Measurements from ENCODE around the gene XIRP2.

The XIRP2 gene

GRCh38 chr2:166917415-166917814 is 29.1 kb downstream of the XIRP2 start:
- no peaks in the 10 kb centered on the region for H3K79me2 ChIP-seq (ENCODE audit: control insufficient read depth, insufficient read depth, low read length)
- no CpG with 5 or more reads among the region's 1 CpG for WGBS (ENCODE audit: extremely low coverage, insufficient coverage, low lambda C conversion rate)
- no peak overlapping the region for H2AK5ac ChIP-seq (ENCODE audit: low read length)
- no peaks in the 10 kb centered on the region for H3K36me3 ChIP-seq (ENCODE audit: control insufficient read depth, insufficient read depth, low read length)
- no peak overlapping the region for H3K9ac ChIP-seq (ENCODE audit: low read length)
- no peak overlapping the region for H3K27ac ChIP-seq (ENCODE audit: low read depth, low read length)
- no peak overlapping the region for H3K4me2 ChIP-seq (ENCODE audit: low read length)
- no peak overlapping the region for H3K4me3 ChIP-seq (ENCODE audit: low read length)
- no peaks in the 10 kb centered on the region for H3K4me1 ChIP-seq (ENCODE audit: control insufficient read depth, low read depth, low read length)
- no peak overlapping the region for H2BK15ac ChIP-seq (replicated peaks; ENCODE audit: low read depth)
- DNase-seq, result no peak
- no peak overlapping the region for H2BK5ac ChIP-seq (ENCODE audit: low read length)
- no peak overlapping the region for H4K5ac ChIP-seq (ENCODE audit: low read length)
- no peak overlapping the region for H3K23ac ChIP-seq (ENCODE audit: low read length)
- no peak overlapping the region for H3K56ac ChIP-seq (ENCODE audit: low read length)
- H3K27me3 ChIP-seq (ENCODE audit: insufficient read depth, low read length, poor library complexity), result no peaks in the 10 kb centered on the region
- H4K8ac ChIP-seq (ENCODE audit: low read depth, low read length), result no peak overlapping the region
- no peak overlapping the region for H3K18ac ChIP-seq (ENCODE audit: low read length)
- no peak overlapping the region for H2BK120ac ChIP-seq (ENCODE audit: low read depth, low read length)
- H3K4ac ChIP-seq (ENCODE audit: low read depth, low read length), result no peak overlapping the region
- no peaks in the 10 kb centered on the region for H3K79me1 ChIP-seq (ENCODE audit: low read length)

- H3K56ac ChIP-seq (ENCODE audit: low read length), result no peak overlapping the region
- H3K27ac ChIP-seq (ENCODE audit: low read depth, low read length), result no peak overlapping the region
- no peak overlapping the region for H3K4me3 ChIP-seq (ENCODE audit: low read length)
- no peak overlapping the region for H3K4me2 ChIP-seq (ENCODE audit: low read length)
- H2BK120ac ChIP-seq (ENCODE audit: low read depth, low read length), result no peak overlapping the region
- H3K9ac ChIP-seq (ENCODE audit: low read length), result no peak overlapping the region
- H3K23ac ChIP-seq (ENCODE audit: low read length), result no peak overlapping the region
- H2AK5ac ChIP-seq (ENCODE audit: low read length), result no peak overlapping the region
- no peak overlapping the region for H2BK5ac ChIP-seq (ENCODE audit: low read length)
- no peak overlapping the region for H3K18ac ChIP-seq (ENCODE audit: low read length)
- WGBS (ENCODE audit: extremely low coverage, insufficient coverage, low lambda C conversion rate), result no CpG with 5 or more reads among the region's 2 CpGs
- H3K36me3 ChIP-seq (ENCODE audit: control insufficient read depth, insufficient read depth, low read length), result no peaks in the 10 kb centered on the region
- no peak for DNase-seq
- H4K5ac ChIP-seq (ENCODE audit: low read length), result no peak overlapping the region
- no peaks in the 10 kb centered on the region for H3K27me3 ChIP-seq (ENCODE audit: insufficient read depth, low read length, poor library complexity)
- H3K79me1 ChIP-seq (ENCODE audit: low read length), result no peaks in the 10 kb centered on the region
- H2BK15ac ChIP-seq (replicated peaks; ENCODE audit: low read depth), result no peak overlapping the region
- H3K4me1 ChIP-seq (ENCODE audit: control insufficient read depth, low read depth, low read length), result no peaks in the 10 kb centered on the region
- no peaks in the 10 kb centered on the region for H3K79me2 ChIP-seq (ENCODE audit: control insufficient read depth, insufficient read depth, low read length)
- no peak overlapping the region for H3K4ac ChIP-seq (ENCODE audit: low read depth, low read length)
- no peak overlapping the region for H4K8ac ChIP-seq (ENCODE audit: low read depth, low read length)
Measured at GRCh38 chr2:166921261-166921896, 33.1 kb downstream of the XIRP2 start.

GRCh38 chr2:166924967-166925366 is 36.7 kb downstream of the XIRP2 start:
- Histone ChIP-seq H3K9ac (ENCODE audit: low read length) (no peak overlapping the region), H2BK120ac (ENCODE audit: low read depth, low read length) (no peak overlapping the region), H3K27ac (ENCODE audit: low read depth, low read length) (no peak overlapping the region), H3K4ac (ENCODE audit: low read depth, low read length) (no peak overlapping the region), H2AK5ac (ENCODE audit: low read length) (no peak overlapping the region), H3K56ac (ENCODE audit: low read length) (no peak overlapping the region), H3K4me2 (ENCODE audit: low read length) (no peak overlapping the region), H4K8ac (ENCODE audit: low read depth, low read length) (no peak overlapping the region), H3K18ac (ENCODE audit: low read length) (no peak overlapping the region), H3K4me3 (ENCODE audit: low read length) (no peak overlapping the region), H4K5ac (ENCODE audit: low read length) (no peak overlapping the region), H3K36me3 (ENCODE audit: control insufficient read depth, insufficient read depth, low read length) (no peaks in the 10 kb centered on the region), H3K23ac (ENCODE audit: low read length) (no peak overlapping the region), H3K4me1 (ENCODE audit: control insufficient read depth, low read depth, low read length) (no peaks in the 10 kb centered on the region), H3K79me2 (ENCODE audit: control insufficient read depth, insufficient read depth, low read length) (no peaks in the 10 kb centered on the region), H3K79me1 (ENCODE audit: low read length) (no peaks in the 10 kb centered on the region), H2BK5ac (ENCODE audit: low read length) (no peak overlapping the region), H2BK15ac (replicated peaks; ENCODE audit: low read depth) (no peak overlapping the region), H3K27me3 (ENCODE audit: insufficient read depth, low read length, poor library complexity) (no peaks in the 10 kb centered on the region)
- no peak for DNase-seq

GRCh38 chr2:166926657-166927056 is 38.4 kb downstream of the XIRP2 start:
- H3K4me1 ChIP-seq (ENCODE audit: control insufficient read depth, low read depth, low read length), result no peaks in the 10 kb centered on the region
- no peak overlapping the region for H3K18ac ChIP-seq (ENCODE audit: low read length)
- H4K8ac ChIP-seq (ENCODE audit: low read depth, low read length), result no peak overlapping the region
- no peak overlapping the region for H3K56ac ChIP-seq (ENCODE audit: low read length)
- no peak overlapping the region for H4K5ac ChIP-seq (ENCODE audit: low read length)
- H3K9ac ChIP-seq (ENCODE audit: low read length), result no peak overlapping the region
- WGBS (ENCODE audit: extremely low coverage, insufficient coverage, low lambda C conversion rate), result no CpG with 5 or more reads among the region's 1 CpG
- H2BK5ac ChIP-seq (ENCODE audit: low read length), result no peak overlapping the region
- H3K79me2 ChIP-seq (ENCODE audit: control insufficient read depth, insufficient read depth, low read length), result no peaks in the 10 kb centered on the region
- H3K79me1 ChIP-seq (ENCODE audit: low read length), result no peaks in the 10 kb centered on the region
- no peak overlapping the region for H2AK5ac ChIP-seq (ENCODE audit: low read length)
- no peak for DNase-seq
- H3K23ac ChIP-seq (ENCODE audit: low read length), result no peak overlapping the region
- no peak overlapping the region for H3K27ac ChIP-seq (ENCODE audit: low read depth, low read length)
- no peaks in the 10 kb centered on the region for H3K27me3 ChIP-seq (ENCODE audit: insufficient read depth, low read length, poor library complexity)
- no peak overlapping the region for H2BK15ac ChIP-seq (replicated peaks; ENCODE audit: low read depth)
- no peak overlapping the region for H3K4ac ChIP-seq (ENCODE audit: low read depth, low read length)
- H2BK120ac ChIP-seq (ENCODE audit: low read depth, low read length), result no peak overlapping the region
- no peaks in the 10 kb centered on the region for H3K36me3 ChIP-seq (ENCODE audit: control insufficient read depth, insufficient read depth, low read length)
- H3K4me3 ChIP-seq (ENCODE audit: low read length), result no peak overlapping the region
- no peak overlapping the region for H3K4me2 ChIP-seq (ENCODE audit: low read length)

GRCh38 chr2:166932032-166932431 is 43.8 kb downstream of the XIRP2 start:
- Histone ChIP-seq H2BK120ac (ENCODE audit: low read depth, low read length) (no peak overlapping the region), H3K79me2 (ENCODE audit: control insufficient read depth, insufficient read depth, low read length) (no peaks in the 10 kb centered on the region), H4K8ac (ENCODE audit: low read depth, low read length) (no peak overlapping the region), H3K18ac (ENCODE audit: low read length) (no peak overlapping the region), H3K4me1 (ENCODE audit: control insufficient read depth, low read depth, low read length) (no peaks in the 10 kb centered on the region), H3K4ac (ENCODE audit: low read depth, low read length) (no peak overlapping the region), H3K23ac (ENCODE audit: low read length) (no peak overlapping the region), H3K27ac (ENCODE audit: low read depth, low read length) (no peak overlapping the region), H2BK15ac (replicated peaks; ENCODE audit: low read depth) (no peak overlapping the region), H3K79me1 (ENCODE audit: low read length) (no peaks in the 10 kb centered on the region), H3K9ac (ENCODE audit: low read length) (no peak overlapping the region), H3K4me2 (ENCODE audit: low read length) (no peak overlapping the region), H3K56ac (ENCODE audit: low read length) (no peak overlapping the region), H4K5ac (ENCODE audit: low read length) (no peak overlapping the region), H3K4me3 (ENCODE audit: low read length) (no peak overlapping the region), H2BK5ac (ENCODE audit: low read length) (no peak overlapping the region), H3K27me3 (ENCODE audit: insufficient read depth, low read length, poor library complexity) (no peaks in the 10 kb centered on the region), H3K36me3 (ENCODE audit: control insufficient read depth, insufficient read depth, low read length) (no peaks in the 10 kb centered on the region), H2AK5ac (ENCODE audit: low read length) (no peak overlapping the region)
- no CpG with 5 or more reads among the region's 1 CpG for WGBS (ENCODE audit: extremely low coverage, insufficient coverage, low lambda C conversion rate)
- DNase-seq, result no peak

- no peak overlapping the region for H4K5ac ChIP-seq (ENCODE audit: low read length)
Measured at GRCh38 chr2:166934817-166935216, 46.5 kb downstream of the XIRP2 start.

More at GRCh38 chr2:166934817-166935216, 46.5 kb downstream of the XIRP2 start:
- Histone ChIP-seq H3K79me2 (ENCODE audit: control insufficient read depth, insufficient read depth, low read length) (no peaks in the 10 kb centered on the region), H3K27me3 (ENCODE audit: insufficient read depth, low read length, poor library complexity) (no peaks in the 10 kb centered on the region), H3K27ac (ENCODE audit: low read depth, low read length) (no peak overlapping the region), H3K4me1 (ENCODE audit: control insufficient read depth, low read depth, low read length) (no peaks in the 10 kb centered on the region), H3K56ac (ENCODE audit: low read length) (no peak overlapping the region), H2BK5ac (ENCODE audit: low read length) (no peak overlapping the region), H3K4me3 (ENCODE audit: low read length) (no peak overlapping the region), H3K9ac (ENCODE audit: low read length) (no peak overlapping the region), H3K79me1 (ENCODE audit: low read length) (no peaks in the 10 kb centered on the region), H3K18ac (ENCODE audit: low read length) (no peak overlapping the region), H2AK5ac (ENCODE audit: low read length) (no peak overlapping the region), H2BK120ac (ENCODE audit: low read depth, low read length) (no peak overlapping the region), H2BK15ac (replicated peaks; ENCODE audit: low read depth) (no peak overlapping the region), H3K23ac (ENCODE audit: low read length) (no peak overlapping the region), H3K4ac (ENCODE audit: low read depth, low read length) (no peak overlapping the region), H3K4me2 (ENCODE audit: low read length) (no peak overlapping the region), H3K36me3 (ENCODE audit: control insufficient read depth, insufficient read depth, low read length) (no peaks in the 10 kb centered on the region), H4K8ac (ENCODE audit: low read depth, low read length) (peak overlapping the region; percentile 56)
- DNase-seq, result no peak
- no CpG with 5 or more reads among the region's 5 CpGs for WGBS (ENCODE audit: extremely low coverage, insufficient coverage, low lambda C conversion rate)
